Panc1 (cell line): ENCODE measurements around the gene TRDMT1. TPM values are rescaled to one million over a fixed set of nuclear protein-coding genes. Genes with fewer than 3 reads are reported as not detected.
A peak's percentile ranks its signal among the peaks of the same experiment; 100 is the strongest.

Source experiments
- ATAC-seq: fragments of 200-7000 bp; cut with Tn5 transposase; 2 replicates; pipeline ENCODE4 v1.9.1; 2020; ENCODE audit warnings: mild to moderate bottlenecking, moderate library complexity
- Bru-seq: library from RNA; stranded (reverse); fragments of 400-500 nt; gene quantifications from one replicate; lab custom pipeline; 2021; lab: Mats Ljungman, UMichigan
- BruChase-seq, 2 experiments: library from RNA; stranded (reverse); fragments of 400-500 nt; gene quantifications; one replicate each; lab custom pipeline; 2021; lab: Mats Ljungman, UMichigan
- BruUV-seq: library from RNA; stranded (reverse); fragments of 400-500 nt; replicated peaks from 2 replicates; lab custom pipeline; 2021; lab: Mats Ljungman, UMichigan
- CTCF ChIA-PET: fragments of 300-600 bp; sonication (Branson Sonifier 250); formaldehyde crosslinking; loops from one replicate; lab custom pipeline; 2022; ENCODE audit warnings: antibody characterized with exemption; lab: Charles Lee
- POLR2A ChIA-PET: fragments of 300-600 bp; sonication (Branson Sonifier 250); formaldehyde crosslinking; loops from one replicate; lab custom pipeline; 2022; ENCODE audit warnings: antibody characterized with exemption; lab: Charles Lee
- DNase-seq: peaks from one replicate; pipeline ENCODE4 v3.0.0-alpha.2; 2010; ENCODE audit warnings: low read depth, low spot score
- H3K27ac ChIP-seq: 2 replicates; pipeline ENCODE4 v1.5.1; 2011; ENCODE audit warnings: mild to moderate bottlenecking, low read length, inconsistent platforms
- H3K27me3 ChIP-seq: fragments of 200-500 bp; sonication (Bioruptor generic); 2 replicates; pipeline ENCODE4 v1.6.0; 2014; ENCODE audit warnings: low read length, inconsistent platforms; ENCODE audit not compliant: control insufficient read depth, insufficient read depth
- H3K36me3 ChIP-seq: fragments of 200-500 bp; sonication (Bioruptor generic); 2 replicates; pipeline ENCODE4 v1.5.1; 2014; ENCODE audit warnings: inconsistent platforms, mild to moderate bottlenecking, low read length, moderate library complexity; ENCODE audit not compliant: control insufficient read depth, insufficient read depth
- H3K4me1 ChIP-seq: 2 replicates; pipeline ENCODE4 v1.5.1; 2011; ENCODE audit warnings: inconsistent platforms, mild to moderate bottlenecking, low read length, moderate library complexity; ENCODE audit not compliant: control insufficient read depth, insufficient read depth
- H3K4me3 ChIP-seq, 2 experiments: 2 replicates each; pipeline ENCODE4 v1.5.1; 2011 to 2012; ENCODE audit warnings: low read depth in 2 of 2, low read length in 2 of 2, mild to moderate bottlenecking in 2 of 2, inconsistent platforms in 1 of 2, moderate library complexity in 1 of 2
- H3K9me3 ChIP-seq: fragments of 200-500 bp; sonication (Bioruptor generic); 2 replicates; pipeline ENCODE4 v1.5.1; 2014; ENCODE audit warnings: low read depth, mild to moderate bottlenecking, inconsistent platforms, low read length, moderate library complexity; ENCODE audit not compliant: control insufficient read depth, insufficient read depth
- POLR2AphosphoS5 ChIP-seq: IDR thresholded peaks from 2 replicates; pipeline ENCODE4 v1.6.1; 2012; ENCODE audit warnings: mild to moderate bottlenecking, low read depth, low read length, moderate library complexity
- SIN3A ChIP-seq: IDR thresholded peaks from 2 replicates; pipeline ENCODE4 v1.6.1; 2012; ENCODE audit warnings: low read depth, mild to moderate bottlenecking, low read length, moderate library complexity, borderline replicate concordance; ENCODE audit not compliant: insufficient read depth
- TCF7L2 ChIP-seq: IDR thresholded peaks from 2 replicates; pipeline ENCODE4 v1.6.1; 2011; ENCODE audit warnings: mild to moderate bottlenecking, low read depth, low read length, inconsistent platforms
- in situ Hi-C: cut with HindIII; loops from 2 replicates; pipeline ENCODE4 v1.10.0; 2016; ENCODE audit warnings: low sequenced_read_pairs, low pct_unique_long_range_greater_than_20kb
- intact Hi-C: fragments of 100-400 bp; cut with micrococcal nuclease; formaldehyde crosslinking; loops from one replicate; pipeline ENCODE4 v1.10.0; 2022; ENCODE audit not compliant: unreplicated experiment
- long read RNA-seq: library from polyadenylated mRNA; unstranded; transcript quantifications from one replicate; pipeline ENCODE4 v2.0.0, GENCODE V29; 2021; ENCODE audit not compliant: unreplicated experiment
- polyA plus RNA-seq: library from polyadenylated mRNA; unstranded; fragments of >200 nt; gene quantifications from one replicate; pipeline ENCODE4 v1.2.1, GENCODE V29; 2012; ENCODE audit warnings: missing spikeins; ENCODE audit not compliant: insufficient read length
- total RNA-seq: library from RNA; stranded (reverse); gene quantifications from one replicate; pipeline ENCODE4 v1.2.1, GENCODE V29; 2021; ENCODE audit not compliant: unreplicated experiment
- TF ChIP-seq, protein P1 (sequence below), 2 experiments: IDR thresholded peaks; 2 replicates each; pipeline ENCODE4 v1.6.1; 2011 to 2012; ENCODE audit warnings: low read depth in 2 of 2, control low read depth in 1 of 2, low read length in 1 of 2, mild to moderate bottlenecking in 1 of 2, moderate library complexity in 1 of 2; ENCODE audit not compliant: insufficient read depth in 1 of 2
- TF ChIP-seq, protein P2 (sequence below): fragments of 450-650 bp; IDR thresholded peaks from 2 replicates; pipeline ENCODE4 v1.5.1; 2017; ENCODE audit warnings: mild to moderate bottlenecking

The TRDMT1 gene, protein sequence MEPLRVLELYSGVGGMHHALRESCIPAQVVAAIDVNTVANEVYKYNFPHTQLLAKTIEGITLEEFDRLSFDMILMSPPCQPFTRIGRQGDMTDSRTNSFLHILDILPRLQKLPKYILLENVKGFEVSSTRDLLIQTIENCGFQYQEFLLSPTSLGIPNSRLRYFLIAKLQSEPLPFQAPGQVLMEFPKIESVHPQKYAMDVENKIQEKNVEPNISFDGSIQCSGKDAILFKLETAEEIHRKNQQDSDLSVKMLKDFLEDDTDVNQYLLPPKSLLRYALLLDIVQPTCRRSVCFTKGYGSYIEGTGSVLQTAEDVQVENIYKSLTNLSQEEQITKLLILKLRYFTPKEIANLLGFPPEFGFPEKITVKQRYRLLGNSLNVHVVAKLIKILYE
- total RNA-seq (7.6 TPM), Bru-seq, nascent RNA (percentile 62 among the genes with signal in this experiment), BruChase-seq, experiment 1, labeled RNA remaining after a 2-hour chase (percentile 57 among the genes with signal in this experiment), BruChase-seq, experiment 2, labeled RNA remaining after a 6-hour chase (percentile 56 among the genes with signal in this experiment)
- polyA plus RNA-seq, result 2.4 TPM
- long read RNA-seq, full-length matches to known transcripts, result 6 of 16 reads
- long read RNA-seq, partial matches to known transcripts, result 2 of 16 reads
- long read RNA-seq, other reads (novel, unspliced or antisense), result 8 of 16 reads

DNA sequence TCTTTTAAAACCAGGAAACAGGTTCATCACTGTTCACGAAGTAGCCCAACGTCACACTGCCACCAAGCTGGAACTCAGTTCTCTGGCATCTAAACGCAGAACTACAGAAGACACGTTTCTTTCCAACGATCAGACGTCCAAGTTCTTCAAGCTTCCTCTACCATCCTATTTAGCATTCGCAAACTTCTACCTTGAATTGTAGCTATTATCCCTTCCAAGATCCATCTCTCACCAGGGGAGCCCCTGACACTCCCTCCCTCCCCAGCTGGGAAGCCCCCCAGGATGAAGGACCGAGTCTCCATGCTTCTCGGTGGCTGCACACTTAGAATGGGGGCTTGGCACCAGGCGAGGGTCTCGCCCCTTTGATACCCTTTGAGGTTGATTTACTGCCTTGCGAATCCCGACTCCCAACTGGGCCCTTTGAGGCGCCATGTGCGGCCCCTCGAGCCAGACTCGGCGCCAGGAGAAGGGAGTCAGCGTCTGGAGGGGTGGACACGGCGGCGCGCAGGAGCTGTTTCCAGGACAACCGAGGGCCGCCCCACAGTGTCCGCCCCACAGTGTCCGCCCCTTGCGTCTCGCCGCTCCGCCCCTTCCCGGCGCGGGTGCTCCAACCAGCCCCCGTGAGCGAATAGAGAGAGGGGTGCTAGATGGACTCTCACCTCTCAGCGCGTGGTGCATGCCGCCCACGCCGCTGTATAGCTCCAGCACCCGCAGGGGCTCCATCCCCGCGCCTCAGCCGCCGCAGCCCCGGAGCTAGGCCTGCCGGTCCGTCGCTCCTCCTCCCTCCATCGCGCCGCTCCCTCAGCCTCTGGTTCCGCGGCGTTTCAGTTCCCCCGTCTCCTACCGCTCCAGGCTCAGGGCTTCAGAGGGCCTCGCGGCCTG, at the start of gene TRDMT1:
TRDMT1 (minus strand) TSS at position 761 of the 882 bp plus-strand sequence; CDS start at position 723, 38 bp downstream.
- intact Hi-C loops (no loop called here), in situ Hi-C loops (no loop called here)
- peak within 1 kb of the TSS; percentile 99 for H3K27ac ChIP-seq
- ChIA-PET POLR2A (interaction anchor here (0.6 to 1.5 kb wide), 5 partner anchors 15 to 183 kb away, joined by 3 to 6 read pairs (median 4); no protein-coding TSS in a partner anchor), CTCF (no interaction called here)
- H3K4me3 ChIP-seq, result peak within 1 kb of the TSS; percentile 52 to 54
- ATAC-seq (peak; percentile 96), DNase-seq (no peak)
- peaks cover 21% of the 10 kb centered on the region for H3K4me1 ChIP-seq
- no peaks in the 10 kb centered on the region for H3K9me3 ChIP-seq
- no TSS peak for BruUV-seq
- no peaks in the 10 kb centered on the region for H3K27me3 ChIP-seq
- TF ChIP-seq TCF7L2 (peak; percentile 16; the same call in 1 of the 2 replicates), SIN3A (no peak), POLR2AphosphoS5 (peak; percentile 56; the same call in 1 of the 2 replicates)
- TF ChIP-seq, protein P1, sequence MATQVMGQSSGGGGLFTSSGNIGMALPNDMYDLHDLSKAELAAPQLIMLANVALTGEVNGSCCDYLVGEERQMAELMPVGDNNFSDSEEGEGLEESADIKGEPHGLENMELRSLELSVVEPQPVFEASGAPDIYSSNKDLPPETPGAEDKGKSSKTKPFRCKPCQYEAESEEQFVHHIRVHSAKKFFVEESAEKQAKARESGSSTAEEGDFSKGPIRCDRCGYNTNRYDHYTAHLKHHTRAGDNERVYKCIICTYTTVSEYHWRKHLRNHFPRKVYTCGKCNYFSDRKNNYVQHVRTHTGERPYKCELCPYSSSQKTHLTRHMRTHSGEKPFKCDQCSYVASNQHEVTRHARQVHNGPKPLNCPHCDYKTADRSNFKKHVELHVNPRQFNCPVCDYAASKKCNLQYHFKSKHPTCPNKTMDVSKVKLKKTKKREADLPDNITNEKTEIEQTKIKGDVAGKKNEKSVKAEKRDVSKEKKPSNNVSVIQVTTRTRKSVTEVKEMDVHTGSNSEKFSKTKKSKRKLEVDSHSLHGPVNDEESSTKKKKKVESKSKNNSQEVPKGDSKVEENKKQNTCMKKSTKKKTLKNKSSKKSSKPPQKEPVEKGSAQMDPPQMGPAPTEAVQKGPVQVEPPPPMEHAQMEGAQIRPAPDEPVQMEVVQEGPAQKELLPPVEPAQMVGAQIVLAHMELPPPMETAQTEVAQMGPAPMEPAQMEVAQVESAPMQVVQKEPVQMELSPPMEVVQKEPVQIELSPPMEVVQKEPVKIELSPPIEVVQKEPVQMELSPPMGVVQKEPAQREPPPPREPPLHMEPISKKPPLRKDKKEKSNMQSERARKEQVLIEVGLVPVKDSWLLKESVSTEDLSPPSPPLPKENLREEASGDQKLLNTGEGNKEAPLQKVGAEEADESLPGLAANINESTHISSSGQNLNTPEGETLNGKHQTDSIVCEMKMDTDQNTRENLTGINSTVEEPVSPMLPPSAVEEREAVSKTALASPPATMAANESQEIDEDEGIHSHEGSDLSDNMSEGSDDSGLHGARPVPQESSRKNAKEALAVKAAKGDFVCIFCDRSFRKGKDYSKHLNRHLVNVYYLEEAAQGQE (IDR thresholded peaks at IDR 0.05; ENCODE audit: insufficient read depth in 1 of 2, low read depth in 2 of 2, low read length in 1 of 2), result peak in 1 of 2 experiments; percentile 53; a peak in 1 of 4 replicates
- TF ChIP-seq, protein P2, sequence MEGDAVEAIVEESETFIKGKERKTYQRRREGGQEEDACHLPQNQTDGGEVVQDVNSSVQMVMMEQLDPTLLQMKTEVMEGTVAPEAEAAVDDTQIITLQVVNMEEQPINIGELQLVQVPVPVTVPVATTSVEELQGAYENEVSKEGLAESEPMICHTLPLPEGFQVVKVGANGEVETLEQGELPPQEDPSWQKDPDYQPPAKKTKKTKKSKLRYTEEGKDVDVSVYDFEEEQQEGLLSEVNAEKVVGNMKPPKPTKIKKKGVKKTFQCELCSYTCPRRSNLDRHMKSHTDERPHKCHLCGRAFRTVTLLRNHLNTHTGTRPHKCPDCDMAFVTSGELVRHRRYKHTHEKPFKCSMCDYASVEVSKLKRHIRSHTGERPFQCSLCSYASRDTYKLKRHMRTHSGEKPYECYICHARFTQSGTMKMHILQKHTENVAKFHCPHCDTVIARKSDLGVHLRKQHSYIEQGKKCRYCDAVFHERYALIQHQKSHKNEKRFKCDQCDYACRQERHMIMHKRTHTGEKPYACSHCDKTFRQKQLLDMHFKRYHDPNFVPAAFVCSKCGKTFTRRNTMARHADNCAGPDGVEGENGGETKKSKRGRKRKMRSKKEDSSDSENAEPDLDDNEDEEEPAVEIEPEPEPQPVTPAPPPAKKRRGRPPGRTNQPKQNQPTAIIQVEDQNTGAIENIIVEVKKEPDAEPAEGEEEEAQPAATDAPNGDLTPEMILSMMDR, result no peak
- no peaks in the 10 kb centered on the region for H3K36me3 ChIP-seq

DNA sequence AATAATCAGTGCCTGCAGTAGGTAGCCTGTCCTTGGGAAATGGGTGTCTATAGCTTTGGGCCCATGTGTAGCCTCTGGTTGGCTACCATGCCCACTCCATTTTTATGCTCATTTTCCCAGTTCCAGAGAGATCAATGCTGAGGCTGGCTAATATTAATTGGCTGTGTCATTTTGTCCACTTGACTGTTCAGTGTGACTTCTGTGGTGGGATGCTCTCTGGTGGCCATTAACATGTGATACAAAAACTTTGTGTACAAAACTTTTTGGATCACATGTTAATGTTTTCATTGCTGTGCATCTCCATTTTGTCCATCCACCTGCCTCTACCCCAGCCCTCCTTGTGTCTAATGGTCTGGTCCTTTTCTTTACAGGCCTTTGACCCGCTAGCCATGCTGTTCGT, 49.3 kb upstream of the TRDMT1 start:
- CTCF ChIA-PET, result interaction anchor here (0.5 kb wide), 1 partner anchor 228 kb away, joined by 6 read pairs; no protein-coding TSS in a partner anchor
- ATAC-seq, result no peak
- intact Hi-C loops, result no loop called here

More for the DNA sequence above, 49.3 kb upstream of the TRDMT1 start:
- Histone ChIP-seq H3K9me3 (peaks cover 10% of the 10 kb centered on the region; the same call in 1 of the 2 replicates), H3K4me1 (no peaks in the 10 kb centered on the region), H3K36me3 (no peaks in the 10 kb centered on the region), H3K27ac (no peak overlapping the region), H3K4me3 (no peak overlapping the region), H3K27me3 (no peaks in the 10 kb centered on the region)
- TF ChIP-seq, protein P2, result no peak
- TF ChIP-seq, protein P1 (IDR thresholded peaks at IDR 0.05; ENCODE audit: insufficient read depth in 1 of 2, low read depth in 2 of 2, low read length in 1 of 2), result no peak
- no peak for TF ChIP-seq POLR2AphosphoS5
- no peak for TF ChIP-seq SIN3A
- no peak for TF ChIP-seq TCF7L2
- no peak for DNase-seq
- in situ Hi-C loops, result no loop called here
- BruUV-seq, result no TSS peak
- POLR2A ChIA-PET, result no interaction called here
